HL-60 (cell line): Measurements from ENCODE around the gene MYH14.

Experiments
- DNase-seq, 2 experiments: peaks; one replicate each; pipeline ENCODE4 v3.0.0-alpha.2; 2010 to 2020; ENCODE audit warnings: low read depth in 1 of 2, low spot score in 1 of 2
- H3K27ac ChIP-seq: fragments of 250-450 bp; sonication (Bioruptor Pico); replicated peaks from 2 replicates; pipeline ENCODE4 v1.5.1; 2020; ENCODE audit warnings: mild to moderate bottlenecking, moderate library complexity
- H3K27me3 ChIP-seq: fragments of 250-450 bp; sonication (Bioruptor Pico); 2 replicates; pipeline ENCODE4 v1.5.1; 2021; ENCODE audit warnings: mild to moderate bottlenecking, moderate library complexity; ENCODE audit not compliant: insufficient read depth, poor library complexity, severe bottlenecking
- H3K4me3 ChIP-seq: replicated peaks from 2 replicates; pipeline ENCODE4 v1.5.1; 2011; ENCODE audit warnings: mild to moderate bottlenecking, control low read depth, low read length; ENCODE audit not compliant: insufficient read depth
- CTCF ChIP-seq: IDR thresholded peaks from one replicate; pipeline ENCODE4 v1.5.1; 2011; ENCODE audit warnings: low read length, control low read depth, inconsistent platforms; ENCODE audit not compliant: insufficient read depth
- GABPA ChIP-seq: IDR thresholded peaks from 2 replicates; pipeline ENCODE4 v1.6.1; 2012; ENCODE audit warnings: low read depth
- POLR2AphosphoS5 ChIP-seq: IDR thresholded peaks from 2 replicates; pipeline ENCODE4 v1.6.1; 2012; ENCODE audit warnings: low read depth
- REST ChIP-seq: IDR thresholded peaks from 2 replicates; pipeline ENCODE4 v1.6.1; 2012; ENCODE audit warnings: low read depth; ENCODE audit not compliant: insufficient replicate concordance
- SPI1 ChIP-seq: IDR thresholded peaks from 2 replicates; pipeline ENCODE4 v1.6.1; 2012; ENCODE audit warnings: low read depth, mild to moderate bottlenecking, borderline replicate concordance

Gene MYH14

GRCh38 chr19:50210425-50210824 is 7.0 kb downstream of the MYH14 start:
- Histone ChIP-seq H3K27me3 (no peaks in the 10 kb centered on the region), H3K4me3 (no peak overlapping the region), H3K27ac (no peak overlapping the region)
- no peak for DNase-seq
- TF ChIP-seq POLR2AphosphoS5 (no peak), REST (no peak), CTCF (no peak), SPI1 (no peak)

GRCh38 chr19:50213925-50214324 is 10.5 kb downstream of the MYH14 start:
- no peaks in the 10 kb centered on the region for H3K27me3 ChIP-seq
- H3K4me3 ChIP-seq = no peak overlapping the region
- no peak for DNase-seq
- H3K27ac ChIP-seq = no peak overlapping the region
- TF ChIP-seq CTCF (no peak), GABPA (no peak), REST (no peak), SPI1 (no peak), POLR2AphosphoS5 (no peak)

GRCh38 chr19:50214699-50215543 is 11.5 kb downstream of the MYH14 start:
- TF ChIP-seq POLR2AphosphoS5 (no peak), CTCF (no peak), REST (no peak), GABPA (no peak), SPI1 (no peak)
- Histone ChIP-seq H3K4me3 (no peak overlapping the region), H3K27me3 (no peaks in the 10 kb centered on the region), H3K27ac (no peak overlapping the region)
- DNase-seq = no peak
